Measurements from ENCODE around the gene NRG3. TPM values are rescaled to one million over a fixed set of nuclear protein-coding genes. Genes with fewer than 3 reads are reported as not detected.

Gene NRG3
- total and polyA plus RNA-seq, 9 donors, result 0.04 to 4.5 (median 0.15) TPM; not detected in 2

- no peak overlapping the region for H3K4me3 ChIP-seq
- TF ChIP-seq EP300 (IDR thresholded peaks at IDR 0.05) (no peak), CTCF (IDR thresholded peaks at IDR 0.05) (no peak), POLR2A (IDR thresholded peaks at IDR 0.05) (no peak)
- no peaks in the 10 kb centered on the region for H3K36me3 ChIP-seq
- WGBS, 3 donors, result 24 to 39% (median 26%) methylated on average over 2 of the region's 2 CpGs
- intact Hi-C loops (cut with DNase I), result no loop called here
- H3K27ac ChIP-seq, result no peak overlapping the region
- H3K27me3 ChIP-seq, result no peaks in the 10 kb centered on the region
- H3K9me3 ChIP-seq, result no peaks in the 10 kb centered on the region
- H3K4me1 ChIP-seq (ENCODE audit: insufficient read depth), result no peaks in the 10 kb centered on the region
- DNase-seq, result no peak
These were observed 346.7 kb downstream of the NRG3 start for GRCh38 chr10:82221601-82222149.

GRCh38 chr10:82228701-82229100 is 353.7 kb downstream of the NRG3 start:
- intact Hi-C loops (cut with DNase I), result no loop called here
- Histone ChIP-seq H3K27ac (no peak overlapping the region), H3K9me3 (no peaks in the 10 kb centered on the region), H3K4me1 (ENCODE audit: insufficient read depth) (no peaks in the 10 kb centered on the region), H3K4me3 (no peak overlapping the region), H3K27me3 (no peaks in the 10 kb centered on the region), H3K36me3 (no peaks in the 10 kb centered on the region)
- TF ChIP-seq CTCF (IDR thresholded peaks at IDR 0.05) (no peak), POLR2A (IDR thresholded peaks at IDR 0.05) (no peak)
- 81 to 83% (median 82%) methylated on average over 4 of the region's 4 CpGs for WGBS, 3 donors
- DNase-seq, result no peak

GRCh38 chr10:82234173-82234572 is 359.2 kb downstream of the NRG3 start:
- no peak for TF ChIP-seq POLR2A (IDR thresholded peaks at IDR 0.05)
- TF ChIP-seq EP300 (IDR thresholded peaks at IDR 0.05), result no peak
- no peak for TF ChIP-seq CTCF (IDR thresholded peaks at IDR 0.05)
- intact Hi-C loops (cut with DNase I), result no loop called here
- WGBS, 3 donors, result 62 to 74% (median 70%) methylated on average over 4 of the region's 4 CpGs

GRCh38 chr10:82236084-82236731 is 361.2 kb downstream of the NRG3 start:
- WGBS, 3 donors, result 75 to 86% (median 76%) methylated on average over 4 of the region's 4 CpGs
- Histone ChIP-seq H3K4me3 (no peak overlapping the region), H3K4me1 (ENCODE audit: insufficient read depth) (no peaks in the 10 kb centered on the region), H3K27me3 (no peaks in the 10 kb centered on the region), H3K36me3 (no peaks in the 10 kb centered on the region), H3K9me3 (no peaks in the 10 kb centered on the region), H3K27ac (no peak overlapping the region)
- DNase-seq, result no peak
- intact Hi-C loops (cut with DNase I), result no loop called here
- TF ChIP-seq EP300 (IDR thresholded peaks at IDR 0.05) (no peak), CTCF (IDR thresholded peaks at IDR 0.05) (no peak), POLR2A (IDR thresholded peaks at IDR 0.05) (no peak)

More at GRCh38 chr10:82234173-82234572, 359.2 kb downstream of the NRG3 start:
- Histone ChIP-seq H3K9me3 (no peaks in the 10 kb centered on the region), H3K36me3 (no peaks in the 10 kb centered on the region), H3K4me1 (ENCODE audit: insufficient read depth) (no peaks in the 10 kb centered on the region), H3K27ac (no peak overlapping the region), H3K27me3 (no peaks in the 10 kb centered on the region), H3K4me3 (no peak overlapping the region)
- DNase-seq, result no peak

Measured in ovary (tissue), 9 donors.